Measurements from ENCODE around the gene PACS2. TPM values are rescaled to one million over a fixed set of nuclear protein-coding genes. Genes with fewer than 3 reads are reported as not detected.

PACS2 gene
- total and polyA plus RNA-seq, 4 donors = 5.1 to 21.9 (median 9.8) TPM

DNA sequence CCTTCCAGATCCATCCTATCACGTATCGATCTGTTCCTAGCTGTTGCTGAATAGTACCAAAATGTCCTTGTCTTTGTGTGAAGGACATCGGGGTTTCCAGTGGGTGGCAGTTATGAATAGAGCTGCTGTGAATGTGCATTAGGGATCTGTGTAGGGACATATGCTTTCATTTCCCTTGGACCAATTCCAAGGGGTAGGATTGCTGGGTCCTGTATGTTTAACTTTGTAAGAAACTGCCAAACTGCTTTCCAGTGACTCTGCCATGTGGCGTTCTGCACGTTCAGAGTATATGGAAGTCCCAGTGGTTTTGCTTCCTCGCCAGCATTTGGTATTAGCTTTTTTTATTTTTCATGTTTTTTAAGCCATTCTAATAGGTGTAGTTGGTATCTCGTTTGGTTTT lies 28.6 kb downstream of the PACS2 start:
- TF ChIP-seq JUND (IDR thresholded peaks at IDR 0.05) (no peak), MAX (IDR thresholded peaks at IDR 0.05) (no peak), ATF3 (IDR thresholded peaks at IDR 0.05) (no peak), EGR1 (IDR thresholded peaks at IDR 0.05; ENCODE audit: low read depth in 2 of 2) (no peak), HNF4A (conservative IDR thresholded peaks at IDR 0.05) (no peak), YY1 (IDR thresholded peaks at IDR 0.05) (no peak), GABPA (IDR thresholded peaks at IDR 0.05 in 1 of 2, conservative IDR thresholded peaks at IDR 0.05 in 1 of 2) (no peak), RAD21 (IDR thresholded peaks at IDR 0.05) (no peak), FOXA1 (IDR thresholded peaks at IDR 0.05) (no peak)
- TF ChIP-seq, protein P1, sequence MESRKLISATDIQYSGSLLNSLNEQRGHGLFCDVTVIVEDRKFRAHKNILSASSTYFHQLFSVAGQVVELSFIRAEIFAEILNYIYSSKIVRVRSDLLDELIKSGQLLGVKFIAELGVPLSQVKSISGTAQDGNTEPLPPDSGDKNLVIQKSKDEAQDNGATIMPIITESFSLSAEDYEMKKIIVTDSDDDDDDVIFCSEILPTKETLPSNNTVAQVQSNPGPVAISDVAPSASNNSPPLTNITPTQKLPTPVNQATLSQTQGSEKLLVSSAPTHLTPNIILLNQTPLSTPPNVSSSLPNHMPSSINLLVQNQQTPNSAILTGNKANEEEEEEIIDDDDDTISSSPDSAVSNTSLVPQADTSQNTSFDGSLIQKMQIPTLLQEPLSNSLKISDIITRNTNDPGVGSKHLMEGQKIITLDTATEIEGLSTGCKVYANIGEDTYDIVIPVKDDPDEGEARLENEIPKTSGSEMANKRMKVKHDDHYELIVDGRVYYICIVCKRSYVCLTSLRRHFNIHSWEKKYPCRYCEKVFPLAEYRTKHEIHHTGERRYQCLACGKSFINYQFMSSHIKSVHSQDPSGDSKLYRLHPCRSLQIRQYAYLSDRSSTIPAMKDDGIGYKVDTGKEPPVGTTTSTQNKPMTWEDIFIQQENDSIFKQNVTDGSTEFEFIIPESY (IDR thresholded peaks at IDR 0.05) = no peak
- TF ChIP-seq, protein P2, sequence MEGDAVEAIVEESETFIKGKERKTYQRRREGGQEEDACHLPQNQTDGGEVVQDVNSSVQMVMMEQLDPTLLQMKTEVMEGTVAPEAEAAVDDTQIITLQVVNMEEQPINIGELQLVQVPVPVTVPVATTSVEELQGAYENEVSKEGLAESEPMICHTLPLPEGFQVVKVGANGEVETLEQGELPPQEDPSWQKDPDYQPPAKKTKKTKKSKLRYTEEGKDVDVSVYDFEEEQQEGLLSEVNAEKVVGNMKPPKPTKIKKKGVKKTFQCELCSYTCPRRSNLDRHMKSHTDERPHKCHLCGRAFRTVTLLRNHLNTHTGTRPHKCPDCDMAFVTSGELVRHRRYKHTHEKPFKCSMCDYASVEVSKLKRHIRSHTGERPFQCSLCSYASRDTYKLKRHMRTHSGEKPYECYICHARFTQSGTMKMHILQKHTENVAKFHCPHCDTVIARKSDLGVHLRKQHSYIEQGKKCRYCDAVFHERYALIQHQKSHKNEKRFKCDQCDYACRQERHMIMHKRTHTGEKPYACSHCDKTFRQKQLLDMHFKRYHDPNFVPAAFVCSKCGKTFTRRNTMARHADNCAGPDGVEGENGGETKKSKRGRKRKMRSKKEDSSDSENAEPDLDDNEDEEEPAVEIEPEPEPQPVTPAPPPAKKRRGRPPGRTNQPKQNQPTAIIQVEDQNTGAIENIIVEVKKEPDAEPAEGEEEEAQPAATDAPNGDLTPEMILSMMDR (IDR thresholded peaks at IDR 0.05; ENCODE audit: low read depth, low read length, missing input control) = no peak
- Histone ChIP-seq H3K36me3 (ENCODE audit: control insufficient read depth in 4 of 4, insufficient read depth in 3 of 4, low read depth in 1 of 4, low read length in 3 of 4) (no peaks in the 10 kb centered on the region), H3K9me3 (ENCODE audit: control insufficient read depth in 4 of 4, low read length in 3 of 4) (no peaks in the 10 kb centered on the region), H3K4me3 (ENCODE audit: low read depth in 1 of 3, low read length in 3 of 3) (no peak overlapping the region), H3K27ac (ENCODE audit: low read depth in 1 of 2, low read length in 2 of 2) (no peak overlapping the region), H3K27me3 (ENCODE audit: control insufficient read depth in 4 of 4, insufficient read depth in 4 of 4, low read length in 3 of 4) (no peaks in the 10 kb centered on the region), H3K4me1 (ENCODE audit: control insufficient read depth in 4 of 4, insufficient read depth in 4 of 4, low read length in 3 of 4) (peaks cover 0 to 6% (median 4%) of the 10 kb centered on the region in 4 donors), H3K9ac (ENCODE audit: low read depth in 1 of 2, low read length in 2 of 2) (no peak overlapping the region)
- 84% methylated on average over 7 of the region's 7 CpGs for WGBS
- DNase-seq (ENCODE audit: low spot score) = no peak

DNA sequence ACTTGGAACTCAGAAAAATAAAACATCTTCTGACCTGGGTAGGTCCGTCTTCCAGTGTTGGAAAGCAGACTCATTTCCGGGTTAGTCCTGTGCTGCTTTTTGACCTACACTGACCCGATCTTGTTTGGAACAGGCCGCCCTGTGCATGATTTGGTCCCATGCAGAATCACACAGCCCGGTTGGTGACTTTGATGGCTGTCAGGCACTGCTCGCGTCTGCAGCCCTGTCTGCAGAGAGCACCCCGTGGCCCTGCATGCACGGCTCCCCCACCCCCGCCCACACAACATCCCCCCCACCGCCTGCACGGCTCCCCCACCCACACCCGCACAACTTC lies 31.6 kb downstream of the PACS2 start:
- H3K4me3 ChIP-seq (ENCODE audit: low read depth in 1 of 3, low read length in 3 of 3) = no peak overlapping the region
- no peak for DNase-seq (ENCODE audit: low spot score)
- H3K4me1 ChIP-seq (ENCODE audit: control insufficient read depth in 4 of 4, insufficient read depth in 4 of 4, low read length in 3 of 4) = peaks cover 0 to 4% (median 0%) of the 10 kb centered on the region in 4 donors
- no peak overlapping the region for H3K27ac ChIP-seq (ENCODE audit: low read depth in 1 of 2, low read length in 2 of 2)
- 77% methylated on average over 13 of the region's 13 CpGs for WGBS
- H3K9me3 ChIP-seq (ENCODE audit: control insufficient read depth in 4 of 4, low read length in 3 of 4) = no peaks in the 10 kb centered on the region
- no peak overlapping the region for H3K9ac ChIP-seq (ENCODE audit: low read depth in 1 of 2, low read length in 2 of 2)
- peaks cover 0 to 2% (median 0%) of the 10 kb centered on the region in 4 donors for H3K36me3 ChIP-seq (ENCODE audit: control insufficient read depth in 4 of 4, insufficient read depth in 3 of 4, low read depth in 1 of 4, low read length in 3 of 4)
- no peak for TF ChIP-seq FOXA1 (IDR thresholded peaks at IDR 0.05)
- no peak for TF ChIP-seq NR2F2 (IDR thresholded peaks at IDR 0.05)
- no peak for TF ChIP-seq REST (IDR thresholded peaks at IDR 0.05)
- TF ChIP-seq MAX (IDR thresholded peaks at IDR 0.05) = no peak
- TF ChIP-seq FOXA2 (IDR thresholded peaks at IDR 0.05) = no peak
- no peak for TF ChIP-seq EGR1 (IDR thresholded peaks at IDR 0.05; ENCODE audit: low read depth in 2 of 2)
- TF ChIP-seq SP1 (IDR thresholded peaks at IDR 0.05) = no peak
- TF ChIP-seq JUND (IDR thresholded peaks at IDR 0.05) = no peak
- TF ChIP-seq, protein P1 (IDR thresholded peaks at IDR 0.05) = no peak
- no peaks in the 10 kb centered on the region for H3K27me3 ChIP-seq (ENCODE audit: control insufficient read depth in 4 of 4, insufficient read depth in 4 of 4, low read length in 3 of 4)
